GM12874 (cell line): ENCODE measurements around the gene KRT23.

Experiments
- TF ChIP-seq, protein P1 (sequence below): IDR thresholded peaks from 2 replicates; pipeline ENCODE4 v1.5.1; 2011; ENCODE audit warnings: low read depth, mild to moderate bottlenecking, control low read depth, low read length, moderate library complexity; ENCODE audit not compliant: insufficient read depth

The KRT23 gene

DNA sequence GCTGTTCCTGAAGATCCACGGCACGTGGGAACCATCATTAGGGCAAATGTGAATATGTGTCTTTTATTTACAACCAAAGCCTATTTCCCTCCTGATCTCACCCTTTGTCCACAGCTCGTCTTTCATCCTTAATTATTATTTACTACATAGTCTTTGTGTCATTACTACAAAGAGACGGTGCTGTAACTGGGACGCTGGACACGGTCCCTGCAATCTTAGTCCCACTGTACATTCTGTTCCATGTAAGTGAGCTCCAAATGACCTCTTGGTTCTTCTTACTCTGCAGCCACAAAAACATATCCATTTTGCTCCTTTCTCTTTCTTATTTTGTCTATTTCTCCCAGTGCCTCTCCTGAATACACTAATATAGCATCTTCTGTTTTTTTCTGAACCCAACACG is 12.7 kb upstream of the KRT23 start:
- TF ChIP-seq, protein P1, sequence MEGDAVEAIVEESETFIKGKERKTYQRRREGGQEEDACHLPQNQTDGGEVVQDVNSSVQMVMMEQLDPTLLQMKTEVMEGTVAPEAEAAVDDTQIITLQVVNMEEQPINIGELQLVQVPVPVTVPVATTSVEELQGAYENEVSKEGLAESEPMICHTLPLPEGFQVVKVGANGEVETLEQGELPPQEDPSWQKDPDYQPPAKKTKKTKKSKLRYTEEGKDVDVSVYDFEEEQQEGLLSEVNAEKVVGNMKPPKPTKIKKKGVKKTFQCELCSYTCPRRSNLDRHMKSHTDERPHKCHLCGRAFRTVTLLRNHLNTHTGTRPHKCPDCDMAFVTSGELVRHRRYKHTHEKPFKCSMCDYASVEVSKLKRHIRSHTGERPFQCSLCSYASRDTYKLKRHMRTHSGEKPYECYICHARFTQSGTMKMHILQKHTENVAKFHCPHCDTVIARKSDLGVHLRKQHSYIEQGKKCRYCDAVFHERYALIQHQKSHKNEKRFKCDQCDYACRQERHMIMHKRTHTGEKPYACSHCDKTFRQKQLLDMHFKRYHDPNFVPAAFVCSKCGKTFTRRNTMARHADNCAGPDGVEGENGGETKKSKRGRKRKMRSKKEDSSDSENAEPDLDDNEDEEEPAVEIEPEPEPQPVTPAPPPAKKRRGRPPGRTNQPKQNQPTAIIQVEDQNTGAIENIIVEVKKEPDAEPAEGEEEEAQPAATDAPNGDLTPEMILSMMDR: no peak

DNA sequence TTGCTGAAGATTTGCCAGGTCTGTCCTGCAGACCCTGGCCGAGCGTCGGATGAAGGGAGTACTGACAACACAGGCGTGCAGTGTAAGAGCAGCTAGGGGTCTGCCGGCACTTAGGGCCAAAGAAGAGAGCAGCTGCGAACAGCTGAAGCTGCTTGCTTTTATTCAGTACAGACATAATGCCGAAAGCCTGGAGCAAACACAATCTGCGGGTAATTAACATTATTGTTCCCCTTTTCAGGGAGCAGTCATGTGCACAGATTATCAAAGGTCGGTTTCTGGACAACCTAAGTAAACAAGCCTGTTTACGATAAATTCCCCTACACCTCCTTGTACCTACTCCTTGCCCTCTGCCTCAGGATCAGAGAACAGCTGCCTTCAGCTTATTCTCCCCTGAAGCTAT is 12.0 kb upstream of the KRT23 start:
- TF ChIP-seq, protein P1: no peak

DNA sequence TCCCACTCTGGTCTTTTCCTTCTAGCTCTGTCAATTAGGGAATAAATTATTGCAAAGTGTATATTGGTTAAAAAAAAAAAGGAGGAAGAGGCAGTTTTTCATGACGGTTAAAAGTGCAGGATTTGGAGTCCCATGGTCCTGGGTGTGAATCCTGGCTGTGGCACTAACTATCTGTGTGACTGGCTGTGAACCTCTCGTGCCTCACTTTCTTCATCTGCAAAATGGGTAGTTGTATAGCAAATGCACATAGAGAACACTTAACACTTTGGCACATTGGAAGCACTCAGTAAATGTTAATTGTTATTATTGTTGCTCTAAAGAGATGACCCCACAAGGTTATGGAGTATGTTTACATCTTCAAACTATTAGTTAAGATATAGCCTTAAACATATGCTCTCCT is 10.5 kb upstream of the KRT23 start:
- TF ChIP-seq, protein P1: no peak

DNA sequence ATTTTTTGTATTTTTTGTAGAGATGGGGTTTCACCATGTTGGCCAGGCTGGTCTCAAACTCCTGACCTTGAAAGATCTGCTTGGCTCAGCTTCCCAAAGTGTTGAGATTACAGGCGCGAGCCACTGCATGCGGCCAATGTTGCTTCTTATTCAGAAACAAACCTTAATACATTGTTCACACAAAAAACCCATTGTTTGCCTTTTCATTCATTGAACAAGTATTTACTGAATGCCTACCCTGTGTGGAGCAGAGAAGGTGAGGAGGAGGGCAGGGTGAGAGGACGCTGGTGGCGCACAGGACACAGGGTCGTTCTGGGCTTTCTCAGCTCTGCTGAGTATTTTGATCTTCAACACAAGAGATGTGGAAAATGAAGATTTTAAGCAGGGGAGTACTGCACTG is 8.0 kb upstream of the KRT23 start:
- TF ChIP-seq, protein P1: no peak

DNA sequence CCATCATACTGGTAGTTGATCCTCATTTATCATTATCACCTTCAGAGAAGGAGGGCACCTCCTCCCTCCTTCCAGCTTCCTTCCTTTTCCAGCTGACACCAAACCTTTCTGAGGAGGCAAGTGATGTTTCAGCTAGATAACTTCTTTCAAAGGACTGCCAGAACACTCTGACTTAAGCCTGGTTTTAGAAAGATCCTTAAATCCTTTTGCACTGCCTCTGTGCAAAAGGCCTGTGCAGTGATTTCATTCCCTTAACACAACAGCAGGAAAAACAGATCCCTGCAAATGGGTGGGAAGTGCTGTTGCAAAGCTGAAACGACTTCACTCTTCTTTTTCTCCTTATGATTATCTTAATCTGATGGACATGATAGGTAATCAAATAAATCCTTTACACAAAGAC is 7.1 kb upstream of the KRT23 start:
- TF ChIP-seq, protein P1: no peak

DNA sequence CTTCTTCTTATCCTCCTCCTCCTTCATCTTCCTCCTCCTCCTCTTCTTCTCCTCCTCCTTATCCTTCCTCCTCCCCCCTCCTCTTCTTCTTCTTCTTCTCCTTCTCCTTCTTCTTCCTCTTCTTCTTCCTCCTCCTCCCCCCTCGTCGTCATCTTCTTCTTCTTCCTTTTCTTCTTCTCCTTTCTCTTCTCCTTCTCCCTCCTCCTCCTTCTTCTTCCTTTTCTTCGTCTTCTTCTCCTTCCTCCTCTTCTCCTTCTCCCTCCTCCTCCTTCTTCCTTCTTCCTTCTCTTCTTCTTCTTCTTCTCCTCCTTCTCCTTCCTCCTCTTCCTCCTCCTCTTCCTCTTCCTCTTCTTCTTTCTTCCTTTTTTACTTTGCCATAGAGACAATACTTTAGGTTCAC is 5.1 kb upstream of the KRT23 start:
- TF ChIP-seq, protein P1: no peak

DNA sequence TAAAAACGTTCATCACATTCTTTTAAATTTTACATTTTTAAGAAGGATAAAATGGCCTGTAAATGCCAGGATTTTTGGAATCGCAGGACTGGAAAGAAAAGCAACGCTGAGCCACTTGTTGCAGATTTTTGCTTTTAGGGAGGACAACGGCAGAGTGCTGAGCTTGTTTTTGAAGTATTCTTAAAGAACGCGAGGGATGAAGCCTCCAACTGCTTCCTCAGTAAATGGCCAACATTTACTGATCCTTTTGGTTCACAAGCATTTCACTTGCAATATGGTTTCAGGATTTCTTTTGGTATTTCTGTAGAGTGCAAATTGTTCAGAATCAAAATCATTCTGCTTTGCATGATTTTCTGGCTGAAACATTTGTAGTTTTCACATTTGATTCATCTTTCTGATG is 2.8 kb upstream of the KRT23 start:
- TF ChIP-seq, protein P1: no peak

DNA sequence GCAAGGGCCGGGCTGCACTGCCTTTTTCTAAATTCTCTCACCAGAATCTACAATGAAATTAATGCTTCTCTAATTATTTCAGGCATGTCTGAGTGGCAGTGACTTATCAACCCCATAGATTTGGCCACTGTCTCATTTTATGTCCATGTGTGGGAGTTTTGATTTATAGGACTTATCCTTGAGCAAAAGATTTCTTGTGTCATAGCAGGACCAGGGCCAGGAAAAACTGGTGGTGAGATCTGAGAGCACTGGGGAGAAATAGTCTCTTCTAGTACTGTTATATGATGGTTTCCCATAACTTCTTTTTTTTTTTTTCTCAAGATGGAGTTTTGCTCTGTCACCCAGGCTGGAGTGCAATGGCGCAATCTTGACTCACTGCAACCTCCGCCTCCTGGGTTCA is 1.5 kb upstream of the KRT23 start:
- TF ChIP-seq, protein P1: no peak
